Mesothelial cell of epicardium (in vitro differentiated cells): ENCODE results near the gene RAB7A. TPM values are rescaled to one million over a fixed set of nuclear protein-coding genes. Genes with fewer than 3 reads are reported as not detected.

ENCODE experiments used
- DNase-seq, 2 experiments: peaks; one replicate each; pipeline ENCODE4 v3.0.0; 2021; ENCODE audit warnings: low spot score in 2 of 2; ENCODE audit not compliant: unreplicated experiment in 2 of 2
- H3K27ac Mint-ChIP-seq: 2 replicates; pipeline ENCODE4 v1.8.0; 2021; ENCODE audit warnings: mixed read lengths
- H3K27me3 Mint-ChIP-seq: 2 replicates; pipeline ENCODE4 v1.8.0; 2021; ENCODE audit warnings: low read depth, mixed read lengths
- H3K36me3 Mint-ChIP-seq: 2 replicates; pipeline ENCODE4 v1.8.0; 2021; ENCODE audit warnings: mixed read lengths
- H3K4me1 Mint-ChIP-seq: 2 replicates; pipeline ENCODE4 v1.8.0; 2021; ENCODE audit warnings: mixed read lengths
- H3K4me3 Mint-ChIP-seq: 2 replicates; pipeline ENCODE4 v1.8.0; 2021; ENCODE audit warnings: mild to moderate bottlenecking, moderate library complexity, mixed read lengths
- H3K9me3 Mint-ChIP-seq: 2 replicates; pipeline ENCODE4 v1.8.0; 2021; ENCODE audit warnings: mixed read lengths
- total RNA-seq: library from RNA; stranded (reverse); gene quantifications from 3 replicates; pipeline ENCODE4 v1.2.1, GENCODE V29; 2021
- TF ChIP-seq, protein P1 (sequence below): fragments of 200-600 bp; sonication (generic); IDR thresholded peaks from one replicate; pipeline ENCODE4 v1.5.0; 2021; ENCODE audit warnings: antibody characterized with exemption; ENCODE audit not compliant: unreplicated experiment

Gene RAB7A
- total RNA-seq, 1 donor from 2014 or later = 133 TPM

DNA sequence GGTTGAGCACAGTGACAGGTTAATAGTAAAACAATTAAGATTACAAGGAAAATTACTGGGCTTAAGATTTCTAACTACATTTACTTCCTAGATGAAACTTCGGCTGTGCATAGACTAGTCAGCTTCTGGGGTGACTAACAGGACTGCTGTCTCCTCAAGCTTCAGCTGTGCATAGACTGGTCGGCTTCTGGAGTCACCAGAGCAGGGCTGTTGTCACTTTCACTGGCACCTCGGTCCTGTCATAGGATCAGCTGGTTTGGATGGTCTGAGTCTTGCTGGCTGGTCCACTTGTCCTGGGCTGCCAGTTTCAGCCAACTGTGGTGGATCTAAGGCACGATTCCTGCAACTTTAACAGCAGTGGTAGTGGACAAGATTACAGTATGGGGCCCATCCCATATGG, 129.6 kb downstream of the RAB7A start:
- Mint-ChIP-seq H3K36me3 (peaks cover 26% of the 10 kb centered on the region), H3K9me3 (peaks cover 54% of the 10 kb centered on the region), H3K27ac (no peak overlapping the region), H3K4me1 (no peaks in the 10 kb centered on the region), H3K27me3 (no peaks in the 10 kb centered on the region), H3K4me3 (no peak overlapping the region)
- no peak for DNase-seq
- TF ChIP-seq, protein P1, sequence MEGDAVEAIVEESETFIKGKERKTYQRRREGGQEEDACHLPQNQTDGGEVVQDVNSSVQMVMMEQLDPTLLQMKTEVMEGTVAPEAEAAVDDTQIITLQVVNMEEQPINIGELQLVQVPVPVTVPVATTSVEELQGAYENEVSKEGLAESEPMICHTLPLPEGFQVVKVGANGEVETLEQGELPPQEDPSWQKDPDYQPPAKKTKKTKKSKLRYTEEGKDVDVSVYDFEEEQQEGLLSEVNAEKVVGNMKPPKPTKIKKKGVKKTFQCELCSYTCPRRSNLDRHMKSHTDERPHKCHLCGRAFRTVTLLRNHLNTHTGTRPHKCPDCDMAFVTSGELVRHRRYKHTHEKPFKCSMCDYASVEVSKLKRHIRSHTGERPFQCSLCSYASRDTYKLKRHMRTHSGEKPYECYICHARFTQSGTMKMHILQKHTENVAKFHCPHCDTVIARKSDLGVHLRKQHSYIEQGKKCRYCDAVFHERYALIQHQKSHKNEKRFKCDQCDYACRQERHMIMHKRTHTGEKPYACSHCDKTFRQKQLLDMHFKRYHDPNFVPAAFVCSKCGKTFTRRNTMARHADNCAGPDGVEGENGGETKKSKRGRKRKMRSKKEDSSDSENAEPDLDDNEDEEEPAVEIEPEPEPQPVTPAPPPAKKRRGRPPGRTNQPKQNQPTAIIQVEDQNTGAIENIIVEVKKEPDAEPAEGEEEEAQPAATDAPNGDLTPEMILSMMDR = no peak

DNA sequence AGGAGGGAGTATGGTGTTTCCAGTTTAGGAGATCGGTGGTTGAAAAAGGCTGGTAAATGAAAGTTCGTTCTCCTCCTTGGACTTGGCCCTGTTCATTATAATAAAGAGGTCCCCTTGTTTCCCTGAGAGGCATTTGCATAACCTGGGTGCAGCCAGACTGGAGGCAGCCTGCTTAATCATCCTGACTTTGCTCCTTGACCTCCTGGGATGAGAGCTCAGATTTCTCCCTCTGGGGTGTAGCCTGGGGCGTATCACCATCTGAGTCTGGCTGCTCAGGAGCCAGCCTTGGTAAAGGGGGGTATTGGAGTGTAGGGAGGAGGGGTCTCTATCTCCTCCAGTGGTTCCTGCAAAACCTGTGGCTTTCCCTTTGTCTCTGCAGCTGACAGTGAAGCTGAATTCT, 132.2 kb downstream of the RAB7A start:
- Mint-ChIP-seq H3K9me3 (peaks cover 63% of the 10 kb centered on the region), H3K36me3 (peaks cover 35% of the 10 kb centered on the region), H3K27ac (no peak overlapping the region), H3K4me3 (no peak overlapping the region), H3K27me3 (no peaks in the 10 kb centered on the region), H3K4me1 (no peaks in the 10 kb centered on the region)
- no peak for DNase-seq
- TF ChIP-seq, protein P1 = no peak

DNA sequence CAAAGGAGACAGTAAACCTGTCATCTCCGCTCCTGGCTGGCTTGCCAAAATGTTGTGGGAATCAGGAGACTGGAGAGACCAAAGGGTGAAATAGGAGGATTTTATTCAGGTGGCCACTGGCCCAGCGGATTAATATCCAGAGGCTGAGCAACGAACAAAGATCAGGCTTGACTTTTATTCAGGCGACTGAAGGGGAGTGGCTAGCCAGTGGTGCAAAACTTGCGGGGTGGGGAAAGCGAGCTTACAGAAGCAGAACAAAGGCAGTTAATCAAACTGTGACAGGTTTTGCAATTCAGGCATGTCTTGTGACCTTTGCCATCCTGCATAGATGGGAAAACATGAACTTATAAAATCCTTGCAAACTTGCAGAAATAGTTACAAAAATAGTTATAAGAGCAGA, 133.6 kb downstream of the RAB7A start:
- no peaks in the 10 kb centered on the region for H3K27me3 Mint-ChIP-seq
- H3K27ac Mint-ChIP-seq = no peak overlapping the region
- peaks cover 5% of the 10 kb centered on the region for H3K4me1 Mint-ChIP-seq
- DNase-seq = no peak
- peaks cover 31% of the 10 kb centered on the region for H3K36me3 Mint-ChIP-seq
- TF ChIP-seq, protein P1 = no peak
- H3K9me3 Mint-ChIP-seq = peaks cover 53% of the 10 kb centered on the region
- no peak overlapping the region for H3K4me3 Mint-ChIP-seq

DNA sequence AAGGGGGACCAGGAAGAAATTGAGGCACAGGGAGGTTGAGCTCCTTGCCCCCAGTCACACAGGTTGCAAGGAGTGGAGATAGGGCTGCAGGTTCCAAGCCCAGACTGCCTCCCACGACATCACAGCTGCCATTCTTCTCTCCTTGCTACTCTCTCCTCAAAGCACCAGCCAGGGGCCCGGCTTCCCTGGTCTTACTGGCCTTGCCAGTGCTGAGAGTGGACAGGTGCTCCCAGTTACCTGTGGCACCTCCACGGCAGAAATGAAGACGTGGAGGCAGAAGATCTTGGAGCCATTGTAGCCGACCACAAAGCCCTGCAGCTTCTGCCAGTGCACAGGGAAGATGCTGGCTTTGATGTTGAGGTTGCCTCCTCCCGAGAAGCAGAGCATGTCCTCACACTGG, 135.5 kb downstream of the RAB7A start:
- Mint-ChIP-seq H3K36me3 (peaks cover 30% of the 10 kb centered on the region), H3K27me3 (no peaks in the 10 kb centered on the region), H3K9me3 (peaks cover 42% of the 10 kb centered on the region), H3K4me3 (no peak overlapping the region), H3K4me1 (peaks cover 15% of the 10 kb centered on the region), H3K27ac (no peak overlapping the region)
- TF ChIP-seq, protein P1 = no peak
- DNase-seq = no peak

DNA sequence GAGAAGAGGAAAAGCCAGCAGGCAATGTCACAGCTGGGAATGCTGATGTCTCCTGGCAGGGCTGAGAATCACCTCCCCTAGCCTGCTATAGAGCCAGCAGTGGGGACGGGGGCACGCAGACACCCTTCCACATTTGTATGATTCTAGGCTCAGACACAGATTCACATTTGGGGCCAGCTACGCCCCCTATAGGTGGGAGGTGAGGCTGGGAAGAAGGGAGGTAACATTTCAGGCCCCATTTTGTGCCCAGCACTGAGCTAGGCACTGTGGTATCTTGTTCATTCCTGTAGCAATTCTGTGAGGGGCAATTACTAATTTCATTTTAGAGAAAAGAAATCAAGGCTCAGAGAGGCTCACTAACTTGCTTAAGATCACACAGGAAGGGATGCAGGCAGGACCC, 137.6 kb downstream of the RAB7A start:
- no peak overlapping the region for H3K27ac Mint-ChIP-seq
- H3K9me3 Mint-ChIP-seq = peaks cover 28% of the 10 kb centered on the region
- H3K4me3 Mint-ChIP-seq = no peak overlapping the region
- TF ChIP-seq, protein P1 = no peak
- H3K27me3 Mint-ChIP-seq = no peaks in the 10 kb centered on the region
- H3K36me3 Mint-ChIP-seq = peaks cover 21% of the 10 kb centered on the region
- no peak for DNase-seq
- peaks cover 15% of the 10 kb centered on the region for H3K4me1 Mint-ChIP-seq

Other genes with a start within 250 kb of the RAB7A start
- 53.2 to 60.4 TPM (median 54.3 TPM) in 3 replicates for gene GATA2, start 233.0 kb upstream of the RAB7A start, total RNA-seq
- 146 to 149 TPM (median 148 TPM) in 3 replicates for gene RPN1, start 75.4 kb upstream of the RAB7A start, total RNA-seq
- gene ACAD9, start 153.4 kb downstream of the RAB7A start, total RNA-seq = 54.9 to 61.8 TPM (median 61.8 TPM) in 3 replicates